ENCODE data around the gene LRP3. TPM values are rescaled to one million over a fixed set of nuclear protein-coding genes. Genes with fewer than 3 reads are reported as not detected.

The LRP3 gene
- total RNA-seq, 1 experiment from 2014 or later: 29.0 TPM

- peaks cover 11 to 13% of the 10 kb centered on the region in 2 experiments; a peak in 2 of 4 replicates for H3K9me3 ChIP-seq (ENCODE audit: control insufficient read depth in 1 of 2, insufficient read depth in 1 of 2, low read depth in 1 of 2, low read length in 2 of 2)
- no peak overlapping the region for H3K9ac ChIP-seq (ENCODE audit: low read length)
- no peaks in the 10 kb centered on the region for H4K20me1 ChIP-seq (ENCODE audit: insufficient read depth)
- ChIA-PET RAD21 (ENCODE audit: low non-redundant PET in 1 of 2, low total read pairs in 2 of 2, uncharacterized antibody in 2 of 2, unreplicated experiment in 2 of 2) (interaction anchor here in 1 of 2 experiments (0.8 kb wide), 1 partner anchor 78 kb away, joined by 3 read pairs; no protein-coding TSS in a partner anchor), POLR2A (no interaction called here), CTCF (interaction anchor here (1.0 to 1.1 kb wide), 3 partner anchors 11 to 160 kb away, joined by 3 to 4 read pairs (median 4); no protein-coding TSS in a partner anchor)
- H3K4me3 ChIP-seq (replicated peaks in 1 of 2; ENCODE audit: low read depth in 1 of 2, low read length in 2 of 2): no peak overlapping the region
- no peak for DNase-seq (ENCODE audit: low read depth, low spot score)
- H3K4me1 ChIP-seq (ENCODE audit: control insufficient read depth in 1 of 2, insufficient read depth in 2 of 2, low read length in 2 of 2): peaks cover 10 to 15% of the 10 kb centered on the region in 2 experiments; a peak in 3 of 4 replicates
- no peak overlapping the region for H3K4me2 ChIP-seq (ENCODE audit: low read length)
- no peaks in the 10 kb centered on the region for H3K27me3 ChIP-seq (ENCODE audit: insufficient read depth, low read length)
- no peaks in the 10 kb centered on the region for H3K79me2 ChIP-seq (ENCODE audit: insufficient read depth, low read length)
- H3K9me2 ChIP-seq (ENCODE audit: insufficient read depth): no peaks in the 10 kb centered on the region
- H2AFZ ChIP-seq (ENCODE audit: low read depth, low read length, poor library complexity, severe bottlenecking): no peak overlapping the region
- no peak overlapping the region for H3K27ac ChIP-seq (ENCODE audit: low read depth, low read length)
- no peak for ATAC-seq
- TF ChIP-seq EGR1 (IDR thresholded peaks at IDR 0.05; ENCODE audit: low read depth) (no peak), ELF1 (IDR thresholded peaks at IDR 0.05; ENCODE audit: borderline replicate concordance, low read depth) (no peak), SIN3A (IDR thresholded peaks at IDR 0.05; ENCODE audit: low read depth) (no peak), CTCF (IDR thresholded peaks at IDR 0.05 in 2 of 3, conservative IDR thresholded peaks at IDR 0.05 in 1 of 3; ENCODE audit: borderline replicate concordance in 1 of 3, insufficient read depth in 1 of 3, low read depth in 2 of 3, low read length in 2 of 3) (no peak), ZBTB33 (IDR thresholded peaks at IDR 0.05; ENCODE audit: extremely low read depth, insufficient replicate concordance, low read length) (no peak)
- BruUV-seq (replicated peaks): no TSS peak
- intact Hi-C loops (cut with micrococcal nuclease): loop anchor here (5.0 kb wide), 1 partner anchor 55 kb away; the partner anchor contains the start of gene CEBPA
- no peaks in the 10 kb centered on the region for H3K36me3 ChIP-seq (ENCODE audit: control insufficient read depth in 1 of 2, insufficient read depth in 2 of 2, low read length in 2 of 2)
Observed at GRCh38 chr19:33246709-33247440, 52.7 kb downstream of the LRP3 start.

Measured in HCT116 (cell line).